ENCODE data around the gene FAM222B. TPM values are rescaled to one million over a fixed set of nuclear protein-coding genes. Genes with fewer than 3 reads are reported as not detected.

The FAM222B gene
- total RNA-seq, 6 donors from 2014 or later = 16.8 to 23.1 (median 20.1) TPM

GRCh38 chr17:28726226-28726626, 116.4 kb downstream of the FAM222B start, which contains the start of gene TLCD1:
Gene TLCD1 (minus strand): TSS chr17:28726233. CDS start chr17:28726097, 136 bp downstream.
- Histone ChIP-seq H3K4me1 (peaks cover 43 to 74% (median 60%) of the 10 kb centered on the region in 4 donors), H3K27me3 (no peaks in the 10 kb centered on the region), H3K4me3 (peak within 1 kb of the TSS; percentile 62 to 80 (median 73)), H3K36me3 (peaks cover 10 to 37% (median 33%) of the 10 kb centered on the region in 4 donors), H3K9me3 (no peaks in the 10 kb centered on the region), H3K27ac (peak within 1 kb of the TSS; percentile 92 to 96 (median 95))
- TF ChIP-seq POLR2A (IDR thresholded peaks at IDR 0.05) = no peak
- TF ChIP-seq EP300 (IDR thresholded peaks at IDR 0.05) = no peak
- no peak for TF ChIP-seq CTCF (IDR thresholded peaks at IDR 0.05)
- TF ChIP-seq POLR2AphosphoS5 (IDR thresholded peaks at IDR 0.05) = no peak
- ATAC-seq (ENCODE audit: low FRiP score in 2 of 2) (peak; percentile 53 to 75), DNase-seq (peak; percentile 69 to 94)
- WGBS, 2 donors = 0% methylated on average over 7 to 11 of the region's 49 CpGs

DNA sequence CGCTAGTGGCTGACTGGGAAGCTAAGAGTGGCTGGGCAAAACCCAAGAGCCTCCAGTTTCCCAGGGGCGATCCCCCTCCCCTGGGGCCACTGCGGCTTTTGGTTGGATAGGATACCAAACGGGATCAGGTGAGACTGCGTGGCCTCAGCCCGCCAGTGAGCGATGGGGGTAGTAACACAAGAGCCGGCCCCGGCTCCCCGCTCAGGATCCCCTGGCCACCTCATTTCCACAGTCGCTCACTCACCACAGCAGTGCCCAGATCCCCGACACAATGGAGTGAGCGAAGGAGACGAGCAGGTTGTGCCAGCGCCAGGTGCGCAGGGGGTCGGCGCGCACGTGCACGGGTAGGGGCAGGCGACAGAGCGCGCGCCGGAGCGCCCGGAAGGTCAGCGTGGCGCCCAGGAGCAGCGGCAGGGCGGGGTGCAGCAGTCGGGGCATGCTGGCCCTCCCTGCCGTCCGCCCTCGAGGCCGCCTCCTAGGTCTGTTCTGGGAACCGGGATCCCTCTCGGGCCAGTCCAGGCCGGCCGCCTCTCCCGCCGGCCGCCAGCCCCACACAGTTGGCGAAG, 116.8 kb downstream of the FAM222B start:
- peak in 1 of 6 experiments; percentile 30 for TF ChIP-seq CTCF (IDR thresholded peaks at IDR 0.05)
- peak in 1 of 4 donors; percentile 4 for TF ChIP-seq EP300 (IDR thresholded peaks at IDR 0.05)
- TF ChIP-seq POLR2A (IDR thresholded peaks at IDR 0.05) = peak in 2 of 4 donors; percentile 60 to 76
- peak; percentile 28 to 29 for TF ChIP-seq POLR2AphosphoS5 (IDR thresholded peaks at IDR 0.05)
- Histone ChIP-seq H3K27me3 (no peaks in the 10 kb centered on the region), H3K4me3 (peak overlapping the region; percentile 62 to 80 (median 73)), H3K36me3 (peaks cover 10 to 42% (median 33%) of the 10 kb centered on the region in 4 donors), H3K4me1 (peaks cover 48 to 79% (median 65%) of the 10 kb centered on the region in 4 donors), H3K9me3 (no peaks in the 10 kb centered on the region), H3K27ac (peak overlapping the region; percentile 80 to 96 (median 95))
- 8% methylated on average over 2 to 22 of the region's 45 CpGs for WGBS, 2 donors
- ATAC-seq (ENCODE audit: low FRiP score in 2 of 2) (no peak), DNase-seq (peak in 1 of 2 donors; percentile 75)

DNA sequence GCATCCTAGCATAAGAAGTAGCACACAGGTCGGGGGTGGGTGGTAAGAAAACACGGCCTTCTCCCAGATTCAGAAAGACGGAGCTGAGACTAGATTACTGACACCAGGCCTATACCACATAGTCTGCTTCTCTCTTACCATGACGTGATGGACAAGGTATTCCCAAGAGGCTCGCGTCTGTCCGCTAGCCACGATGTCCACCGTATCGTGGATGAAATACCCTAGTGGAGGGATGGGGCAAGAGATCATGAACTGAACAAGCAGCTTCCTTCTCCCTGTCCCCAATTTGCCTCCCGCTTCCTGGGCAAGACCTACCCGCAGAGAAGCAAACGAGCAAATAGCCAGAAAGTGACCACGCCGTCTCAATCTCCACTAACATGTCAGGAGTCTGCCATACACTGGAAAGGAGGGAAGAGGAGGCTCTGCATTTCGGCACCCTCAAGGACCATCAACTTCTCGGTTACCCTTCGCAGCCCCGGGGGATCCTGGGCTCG, 117.4 kb downstream of the FAM222B start:
- H3K9me3 ChIP-seq = no peaks in the 10 kb centered on the region
- peak overlapping the region; percentile 80 to 96 (median 95) for H3K27ac ChIP-seq
- H3K27me3 ChIP-seq = no peaks in the 10 kb centered on the region
- peak overlapping the region in 3 of 4 donors; percentile 62 to 75 (median 71) for H3K4me3 ChIP-seq
- no peak for DNase-seq
- peaks cover 10 to 44% (median 33%) of the 10 kb centered on the region in 4 donors for H3K36me3 ChIP-seq
- TF ChIP-seq EP300 (IDR thresholded peaks at IDR 0.05) (no peak), POLR2A (IDR thresholded peaks at IDR 0.05) (no peak), POLR2AphosphoS5 (IDR thresholded peaks at IDR 0.05) (peak in 1 of 2 donors; percentile 41)
- 33 to 48% methylated on average over 16 to 20 of the region's 20 CpGs for WGBS, 2 donors
- H3K4me1 ChIP-seq = peaks cover 53 to 84% (median 69%) of the 10 kb centered on the region in 4 donors
- ATAC-seq (ENCODE audit: low FRiP score in 2 of 2) = no peak

DNA sequence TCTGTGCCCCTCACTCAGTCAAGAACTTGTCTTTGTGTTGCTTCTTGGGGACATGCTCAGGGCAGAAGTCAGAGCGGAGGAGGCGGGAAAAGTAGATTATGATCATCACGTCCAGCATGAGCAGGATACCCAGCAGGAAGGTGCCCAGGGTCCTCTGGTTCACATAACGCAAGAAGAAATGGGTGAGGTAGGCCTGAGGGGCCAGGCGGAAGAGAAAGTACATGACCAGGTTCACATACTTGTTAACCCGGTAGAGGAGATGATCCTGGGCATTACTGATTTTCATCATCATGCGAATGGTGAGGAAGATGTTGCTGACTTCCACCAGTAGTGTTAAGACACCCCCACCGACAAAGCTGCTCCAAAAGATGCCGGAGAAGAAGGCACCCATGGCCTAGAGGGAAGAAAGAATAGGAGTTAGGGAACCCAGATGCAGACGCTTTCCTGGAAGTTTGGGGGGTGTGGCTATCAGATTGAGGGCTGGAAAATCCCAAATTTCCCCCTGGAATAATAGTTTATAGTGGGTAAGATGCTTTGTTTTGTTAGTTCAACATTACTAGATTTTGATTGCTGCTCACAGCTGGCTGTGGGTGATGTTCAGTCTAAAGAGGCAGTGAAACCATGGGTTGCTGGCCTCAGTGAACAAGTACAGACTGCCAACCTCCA, 118.0 kb downstream of the FAM222B start:
- no peak for TF ChIP-seq POLR2A (IDR thresholded peaks at IDR 0.05)
- TF ChIP-seq POLR2AphosphoS5 (IDR thresholded peaks at IDR 0.05) = no peak
- TF ChIP-seq EP300 (IDR thresholded peaks at IDR 0.05) = no peak
- no peak for TF ChIP-seq CTCF (IDR thresholded peaks at IDR 0.05)
- Histone ChIP-seq H3K4me3 (peak overlapping the region in 3 of 4 donors; percentile 62 to 75 (median 71)), H3K4me1 (peaks cover 53 to 86% (median 69%) of the 10 kb centered on the region in 4 donors), H3K9me3 (no peaks in the 10 kb centered on the region), H3K27ac (peak overlapping the region in 2 of 4 donors; percentile 95 to 96), H3K36me3 (peaks cover 10 to 44% (median 33%) of the 10 kb centered on the region in 4 donors), H3K27me3 (no peaks in the 10 kb centered on the region)
- 79 to 86% methylated on average over 10 of the region's 10 CpGs for WGBS, 2 donors
- DNase-seq = no peak
- no peak for ATAC-seq (ENCODE audit: low FRiP score in 2 of 2)

All from upper lobe of left lung (tissue), 6 donors.